Measurements from ENCODE around the gene CAMK2G. TPM values are rescaled to one million over a fixed set of nuclear protein-coding genes. Genes with fewer than 3 reads are reported as not detected.
A peak's percentile ranks its signal among the peaks of the same experiment; 100 is the strongest.

Gene CAMK2G
- total and polyA plus RNA-seq, 3 experiments from 2014 or later: 8.1 to 17.5 (median 17.3) TPM

GRCh38 chr10:73850211-73850610 lies 24.1 kb downstream of the CAMK2G start:
- H3K36me3 Mint-ChIP-seq: peaks cover 5 to 85% (median 28%) of the 10 kb centered on the region in 3 donors
- peaks cover 61% of the 10 kb centered on the region for H3K36me3 ChIP-seq (ENCODE audit: insufficient read depth, low read length)
- H3K4me1 Mint-ChIP-seq: peaks cover 19 to 28% (median 21%) of the 10 kb centered on the region in 3 donors

GRCh38 chr10:73848821-73849489 lies 25.4 kb downstream of the CAMK2G start:
- Mint-ChIP-seq H3K9me3 (no peaks in the 10 kb centered on the region), H3K36me3 (peaks cover 5 to 83% (median 29%) of the 10 kb centered on the region in 3 donors)

More at GRCh38 chr10:73850211-73850610, 24.1 kb downstream of the CAMK2G start:
- Mint-ChIP-seq H3K4me3 (no peak overlapping the region), H3K9me3 (no peaks in the 10 kb centered on the region), H3K27me3 (no peaks in the 10 kb centered on the region), H3K27ac (peak overlapping the region in 3 of 8 donors; percentile 17 to 94 (median 89))
- Histone ChIP-seq H3K4me3 (ENCODE audit: low read length) (no peak overlapping the region), H3K9me3 (ENCODE audit: low read length) (no peaks in the 10 kb centered on the region), H3K4me1 (ENCODE audit: insufficient read depth, low read length) (peaks cover 16% of the 10 kb centered on the region), H3K27ac (ENCODE audit: low read depth, low read length) (no peak overlapping the region), H3K27me3 (ENCODE audit: insufficient read depth, low read length, poor library complexity, severe bottlenecking) (no peaks in the 10 kb centered on the region)
- ChIA-PET CTCF (interaction anchor here (0.6 to 13.5 kb wide), 14 partner anchors 7 to 90 kb away, joined by 3 to 289 read pairs (median 6); partner anchors contain the start of gene CAMK2G), POLR2A (interaction anchor here (0.6 to 2.5 kb wide), 6 partner anchors 8 to 451 kb away, joined by 3 to 16 read pairs (median 4); no protein-coding TSS in a partner anchor)
- no peak for DNase-seq

DNA sequence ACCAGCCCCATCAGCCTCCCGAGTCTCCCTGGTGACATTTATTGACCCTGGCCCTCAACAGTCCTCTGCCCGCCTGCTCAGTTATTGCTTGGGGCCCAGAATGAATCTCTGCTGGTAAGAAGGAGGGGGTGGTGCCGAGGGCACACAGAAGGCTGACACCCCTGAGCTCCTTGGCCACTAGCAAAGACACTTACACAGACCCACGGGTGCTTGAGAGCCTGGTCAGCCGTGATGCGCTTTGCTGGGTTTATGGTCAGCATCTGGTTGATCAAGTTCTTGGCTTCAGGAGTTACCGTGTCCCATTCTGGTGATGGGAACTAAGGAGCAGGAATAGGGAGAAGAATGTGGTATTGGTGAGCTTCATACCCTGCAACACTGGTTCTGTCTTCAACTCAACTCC lies 27.3 kb downstream of the CAMK2G start:
- Mint-ChIP-seq H3K4me3 (no peak overlapping the region), H3K9me3 (no peaks in the 10 kb centered on the region), H3K36me3 (peaks cover 5 to 82% (median 28%) of the 10 kb centered on the region in 3 donors), H3K4me1 (peaks cover 12 to 16% (median 16%) of the 10 kb centered on the region in 3 donors), H3K27ac (peak overlapping the region in 2 of 8 donors; percentile 3 to 43), H3K27me3 (no peaks in the 10 kb centered on the region)
- H3K36me3 ChIP-seq (ENCODE audit: insufficient read depth, low read length): peaks cover 41% of the 10 kb centered on the region
- ChIA-PET POLR2A (no interaction called here), CTCF (interaction anchor here (1.0 to 13.5 kb wide), 7 partner anchors 17 to 256 kb away, joined by 3 to 289 read pairs (median 7); partner anchors contain the start of gene CAMK2G)
- DNase-seq: no peak
- no peak overlapping the region for H3K4me3 ChIP-seq (ENCODE audit: low read length)
- H3K27me3 ChIP-seq (ENCODE audit: insufficient read depth, low read length, poor library complexity, severe bottlenecking): no peaks in the 10 kb centered on the region
- peaks cover 16% of the 10 kb centered on the region for H3K4me1 ChIP-seq (ENCODE audit: insufficient read depth, low read length)
- H3K27ac ChIP-seq (ENCODE audit: low read depth, low read length): no peak overlapping the region
- no peaks in the 10 kb centered on the region for H3K9me3 ChIP-seq (ENCODE audit: low read length)

More at GRCh38 chr10:73848821-73849489, 25.4 kb downstream of the CAMK2G start:
- H3K4me1 ChIP-seq (ENCODE audit: insufficient read depth, low read length): peaks cover 16% of the 10 kb centered on the region
- POLR2A ChIA-PET: interaction anchor here (0.8 to 2.5 kb wide), 4 partner anchors 10 to 76 kb away, joined by 3 to 16 read pairs (median 4); no protein-coding TSS in a partner anchor
- no peaks in the 10 kb centered on the region for H3K9me3 ChIP-seq (ENCODE audit: low read length)
- CTCF ChIA-PET: interaction anchor here (0.8 to 13.5 kb wide), 24 partner anchors 8 to 232 kb away, joined by 3 to 289 read pairs (median 4); partner anchors contain the start of gene CAMK2G
- no peak overlapping the region for H3K4me3 ChIP-seq (ENCODE audit: low read length)
- peak; percentile 84 to 92 (median 88) for DNase-seq
- H3K27ac ChIP-seq (ENCODE audit: low read depth, low read length): no peak overlapping the region
- Mint-ChIP-seq H3K4me1 (peaks cover 17 to 21% (median 21%) of the 10 kb centered on the region in 3 donors), H3K27me3 (no peaks in the 10 kb centered on the region), H3K4me3 (peak overlapping the region in 6 of 7 donors; percentile 22 to 76 (median 64)), H3K27ac (peak overlapping the region; percentile 71 to 94 (median 92))
- H3K27me3 ChIP-seq (ENCODE audit: insufficient read depth, low read length, poor library complexity, severe bottlenecking): no peaks in the 10 kb centered on the region
- peaks cover 51% of the 10 kb centered on the region for H3K36me3 ChIP-seq (ENCODE audit: insufficient read depth, low read length)

DNA sequence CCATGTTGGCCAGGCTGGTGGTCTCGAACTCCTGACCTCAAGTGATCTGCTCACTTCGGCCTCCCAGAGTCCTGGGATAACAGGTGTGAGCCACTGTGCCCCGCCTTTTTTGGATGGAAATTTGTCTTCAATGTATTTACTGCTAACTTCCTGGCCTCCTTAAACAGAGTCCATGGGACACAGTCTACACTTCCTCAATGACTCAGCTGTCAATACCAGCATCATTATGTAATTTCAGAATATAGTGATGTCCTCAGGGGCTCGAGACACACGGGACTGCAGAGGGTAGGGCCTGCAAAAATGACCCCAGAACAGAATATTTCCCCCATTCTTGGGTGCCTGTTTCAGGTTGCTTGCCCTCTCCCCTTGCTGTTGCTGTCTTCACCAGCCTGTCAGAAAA lies 31.1 kb downstream of the CAMK2G start:
- Mint-ChIP-seq H3K27ac (no peak overlapping the region), H3K27me3 (no peaks in the 10 kb centered on the region), H3K36me3 (peaks cover 5 to 81% (median 29%) of the 10 kb centered on the region in 3 donors), H3K4me3 (no peak overlapping the region), H3K4me1 (no peaks in the 10 kb centered on the region), H3K9me3 (no peaks in the 10 kb centered on the region)
- DNase-seq: no peak
- ChIA-PET CTCF (interaction anchor here (1.0 to 13.5 kb wide), 2 partner anchors 37 to 98 kb away, joined by 3 to 289 read pairs; no protein-coding TSS in a partner anchor), POLR2A (no interaction called here)
- Histone ChIP-seq H3K9me3 (ENCODE audit: low read length) (no peaks in the 10 kb centered on the region), H3K4me1 (ENCODE audit: insufficient read depth, low read length) (no peaks in the 10 kb centered on the region), H3K4me3 (ENCODE audit: low read length) (no peak overlapping the region), H3K27ac (ENCODE audit: low read depth, low read length) (no peak overlapping the region), H3K36me3 (ENCODE audit: insufficient read depth, low read length) (peaks cover 61% of the 10 kb centered on the region), H3K27me3 (ENCODE audit: insufficient read depth, low read length, poor library complexity, severe bottlenecking) (no peaks in the 10 kb centered on the region)

DNA sequence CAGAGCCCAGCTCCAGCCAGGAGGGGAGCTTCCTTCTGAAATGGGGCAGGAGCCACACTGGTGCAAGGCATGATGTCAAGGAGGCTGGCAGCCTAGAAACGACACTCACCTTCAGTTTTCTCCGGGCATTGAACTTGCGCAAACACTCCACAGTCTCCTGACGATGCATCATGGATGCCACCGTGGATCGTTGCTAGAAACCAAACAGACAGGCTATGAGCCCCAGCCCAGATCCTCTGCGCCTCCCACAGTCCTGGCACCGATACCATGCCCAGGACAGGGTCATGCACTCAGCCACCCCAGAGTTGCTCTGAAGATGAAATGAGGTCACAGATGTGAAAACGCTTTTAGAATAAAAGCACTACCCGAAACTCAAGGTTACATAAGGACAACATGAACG lies 32.0 kb downstream of the CAMK2G start:
- Histone ChIP-seq H3K36me3 (ENCODE audit: insufficient read depth, low read length) (peaks cover 61% of the 10 kb centered on the region), H3K27ac (ENCODE audit: low read depth, low read length) (no peak overlapping the region), H3K4me3 (ENCODE audit: low read length) (no peak overlapping the region), H3K9me3 (ENCODE audit: low read length) (no peaks in the 10 kb centered on the region), H3K27me3 (ENCODE audit: insufficient read depth, low read length, poor library complexity, severe bottlenecking) (no peaks in the 10 kb centered on the region), H3K4me1 (ENCODE audit: insufficient read depth, low read length) (no peaks in the 10 kb centered on the region)
- H3K27me3 Mint-ChIP-seq: no peaks in the 10 kb centered on the region
- H3K9me3 Mint-ChIP-seq: no peaks in the 10 kb centered on the region
- no peaks in the 10 kb centered on the region for H3K4me1 Mint-ChIP-seq
- ChIA-PET POLR2A (no interaction called here), CTCF (interaction anchor here (1.5 to 13.5 kb wide), 2 partner anchors 38 to 99 kb away, joined by 3 to 289 read pairs; no protein-coding TSS in a partner anchor)
- peaks cover 5 to 81% (median 25%) of the 10 kb centered on the region in 3 donors for H3K36me3 Mint-ChIP-seq
- H3K27ac Mint-ChIP-seq: peak overlapping the region in 1 of 8 donors; percentile 2
- no peak for DNase-seq
- H3K4me3 Mint-ChIP-seq: no peak overlapping the region

- Histone ChIP-seq H3K9me3 (ENCODE audit: low read length) (no peaks in the 10 kb centered on the region), H3K4me3 (ENCODE audit: low read length) (no peak overlapping the region), H3K27me3 (ENCODE audit: insufficient read depth, low read length, poor library complexity, severe bottlenecking) (no peaks in the 10 kb centered on the region), H3K36me3 (ENCODE audit: insufficient read depth, low read length) (peaks cover 61% of the 10 kb centered on the region), H3K27ac (ENCODE audit: low read depth, low read length) (no peak overlapping the region), H3K4me1 (ENCODE audit: insufficient read depth, low read length) (no peaks in the 10 kb centered on the region)
- no peaks in the 10 kb centered on the region for H3K4me1 Mint-ChIP-seq
- H3K27me3 Mint-ChIP-seq: no peaks in the 10 kb centered on the region
- peaks cover 5 to 81% (median 22%) of the 10 kb centered on the region in 3 donors for H3K36me3 Mint-ChIP-seq
- CTCF ChIA-PET: interaction anchor here (1.5 to 13.5 kb wide), 3 partner anchors 9 to 99 kb away, joined by 3 to 289 read pairs (median 27); no protein-coding TSS in a partner anchor
- DNase-seq: no peak
- POLR2A ChIA-PET: no interaction called here
- H3K9me3 Mint-ChIP-seq: no peaks in the 10 kb centered on the region
- no peak overlapping the region for H3K4me3 Mint-ChIP-seq
- no peak overlapping the region for H3K27ac Mint-ChIP-seq
These were observed 32.6 kb downstream of the CAMK2G start for GRCh38 chr10:73841526-73842285.

DNA sequence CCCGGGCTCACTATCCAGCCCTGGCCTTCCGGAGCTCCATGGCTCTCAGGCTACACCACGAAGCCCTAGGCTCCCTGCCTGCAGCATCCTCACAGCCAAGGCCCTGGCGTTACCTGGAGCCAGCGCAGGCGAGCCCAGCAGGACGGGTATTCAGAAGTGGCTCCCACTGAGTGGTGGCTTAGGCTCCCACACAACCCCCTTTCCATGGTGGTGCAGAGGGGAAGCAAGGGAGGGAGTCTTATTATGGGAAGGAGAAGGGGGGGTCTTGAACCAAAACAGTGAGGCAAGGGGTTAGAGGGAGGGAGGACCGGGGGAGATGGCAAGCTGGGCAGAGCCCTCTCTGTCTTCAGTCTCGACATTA lies 33.3 kb downstream of the CAMK2G start:
- Mint-ChIP-seq H3K36me3 (peaks cover 0 to 81% (median 20%) of the 10 kb centered on the region in 3 donors), H3K4me3 (no peak overlapping the region), H3K27ac (peak overlapping the region in 1 of 8 donors; percentile 48), H3K4me1 (no peaks in the 10 kb centered on the region), H3K27me3 (no peaks in the 10 kb centered on the region), H3K9me3 (no peaks in the 10 kb centered on the region)
- H3K4me1 ChIP-seq (ENCODE audit: insufficient read depth, low read length): no peaks in the 10 kb centered on the region
- POLR2A ChIA-PET: no interaction called here
- CTCF ChIA-PET: interaction anchor here (3.9 to 13.5 kb wide), 3 partner anchors 9 to 39 kb away, joined by 19 to 289 read pairs (median 27); no protein-coding TSS in a partner anchor
- no peaks in the 10 kb centered on the region for H3K9me3 ChIP-seq (ENCODE audit: low read length)
- H3K4me3 ChIP-seq (ENCODE audit: low read length): no peak overlapping the region
- H3K36me3 ChIP-seq (ENCODE audit: insufficient read depth, low read length): peaks cover 61% of the 10 kb centered on the region
- no peaks in the 10 kb centered on the region for H3K27me3 ChIP-seq (ENCODE audit: insufficient read depth, low read length, poor library complexity, severe bottlenecking)
- DNase-seq: no peak
- no peak overlapping the region for H3K27ac ChIP-seq (ENCODE audit: low read depth, low read length)
